IMR-90 (cell line): ENCODE results near the gene SPATA3. TPM values are rescaled to one million over a fixed set of nuclear protein-coding genes. Genes with fewer than 3 reads are reported as not detected.

ENCODE experiments used
- ATAC-seq: fragments of 200-7000 bp; cut with Tn5 transposase; 2 replicates; pipeline ENCODE4 v1.9.1; 2020; ENCODE audit warnings: low read depth, mild to moderate bottlenecking, moderate library complexity
- BruUV-seq: library from RNA; stranded (reverse); fragments of 400-500 nt; replicated peaks from 2 replicates; lab custom pipeline; 2021; lab: Mats Ljungman, UMichigan
- CTCF ChIA-PET: fragments of 300-600 bp; formaldehyde crosslinking; extraction: SDS; loops from one replicate; lab custom pipeline; 2021; ENCODE audit warnings: antibody characterized with exemption; lab: Yijun Ruan, JAX
- POLR2A ChIA-PET: fragments of 300-600 bp; sonication (Branson Sonifier 250); formaldehyde crosslinking; loops from one replicate; lab custom pipeline; 2022; ENCODE audit warnings: antibody characterized with exemption; ENCODE audit not compliant: unreplicated experiment; lab: Charles Lee
- DNase-seq: peaks from one replicate; pipeline ENCODE4 v3.0.0; 2013
- H2AFZ ChIP-seq: replicated peaks from 2 replicates; pipeline ENCODE3; 2013; ENCODE audit warnings: low read length, mild to moderate bottlenecking; ENCODE audit not compliant: poor library complexity
- H2AK5ac ChIP-seq: 2 replicates; pipeline ENCODE4 v1.6.1; 2013; ENCODE audit warnings: low read depth, low read length, inconsistent platforms
- H2AK9ac ChIP-seq: replicated peaks from 2 replicates; pipeline ENCODE3; 2013; ENCODE audit warnings: mild to moderate bottlenecking, low read depth, low read length, moderate library complexity; ENCODE audit not compliant: poor library complexity
- H2BK120ac ChIP-seq: 2 replicates; pipeline ENCODE4 v1.6.1; 2013; ENCODE audit warnings: low read depth, low read length, inconsistent platforms
- H2BK15ac ChIP-seq: 3 replicates; pipeline ENCODE4 v1.6.1; 2013; ENCODE audit warnings: low read depth, low read length, inconsistent platforms
- H2BK20ac ChIP-seq: 2 replicates; pipeline ENCODE4 v1.6.1; 2013; ENCODE audit warnings: low read depth, mild to moderate bottlenecking, inconsistent platforms, low read length, moderate library complexity
- H2BK5ac ChIP-seq: 2 replicates; pipeline ENCODE4 v1.6.1; 2013; ENCODE audit warnings: mild to moderate bottlenecking, low read depth, low read length, inconsistent platforms; ENCODE audit not compliant: poor library complexity, severe bottlenecking
- H3K14ac ChIP-seq: replicated peaks from 2 replicates; pipeline ENCODE4 v1.6.1; 2013; ENCODE audit warnings: low read depth, low read length, inconsistent platforms
- H3K18ac ChIP-seq: 2 replicates; pipeline ENCODE4 v1.6.1; 2013; ENCODE audit warnings: low read depth, low read length, control low read depth
- H3K23ac ChIP-seq: 2 replicates; pipeline ENCODE4 v1.6.1; 2013; ENCODE audit warnings: low read depth, low read length, inconsistent platforms
- H3K27ac ChIP-seq: 2 replicates; pipeline ENCODE4 v1.5.1; 2013; ENCODE audit warnings: mild to moderate bottlenecking, control low read depth, low read length; ENCODE audit not compliant: insufficient read depth
- H3K27me3 ChIP-seq: 2 replicates; pipeline ENCODE4 v1.6.1; 2013; ENCODE audit warnings: low read length; ENCODE audit not compliant: control insufficient read depth, insufficient read depth
- H3K36me3 ChIP-seq: 2 replicates; pipeline ENCODE4 v1.6.1; 2013; ENCODE audit warnings: low read length, mixed read lengths; ENCODE audit not compliant: control insufficient read depth, insufficient read depth
- H3K4ac ChIP-seq: 2 replicates; pipeline ENCODE4 v1.6.1; 2013; ENCODE audit warnings: low read depth, low read length, inconsistent platforms
- H3K4me1 ChIP-seq: 2 replicates; pipeline ENCODE4 v1.6.1; 2013; ENCODE audit warnings: low read length, mixed read lengths; ENCODE audit not compliant: control insufficient read depth, insufficient read depth
- H3K4me2 ChIP-seq: 2 replicates; pipeline ENCODE4 v1.6.1; 2013; ENCODE audit warnings: low read depth, mild to moderate bottlenecking, control low read depth, low read length, moderate library complexity
- H3K4me3 ChIP-seq: 2 replicates; pipeline ENCODE4 v1.5.1; 2013; ENCODE audit warnings: low read depth, mild to moderate bottlenecking, control low read depth, low read length, moderate library complexity; ENCODE audit not compliant: insufficient read depth
- H3K56ac ChIP-seq: 2 replicates; pipeline ENCODE4 v1.6.1; 2013; ENCODE audit warnings: low read length, inconsistent platforms; ENCODE audit not compliant: insufficient read depth; ENCODE audit errors: extremely low read depth
- H3K79me1 ChIP-seq, 2 experiments: 2 replicates each; pipeline ENCODE4 v1.6.1; 2013; ENCODE audit warnings: low read length in 2 of 2, inconsistent platforms in 1 of 2, low read depth in 1 of 2
- H3K9ac ChIP-seq: 2 replicates; pipeline ENCODE4 v1.6.1; 2013; ENCODE audit warnings: low read depth, low read length, control low read depth
- H3K9me1 ChIP-seq: 2 replicates; pipeline ENCODE4 v1.6.1; 2013; ENCODE audit warnings: low read length, inconsistent platforms; ENCODE audit not compliant: insufficient read depth
- H3K9me3 ChIP-seq: 2 replicates; pipeline ENCODE4 v1.6.1; 2013; ENCODE audit warnings: low read length; ENCODE audit not compliant: control insufficient read depth, insufficient read depth
- H4K20me1 ChIP-seq: 2 replicates; pipeline ENCODE4 v1.6.1; 2013; ENCODE audit warnings: low read length, inconsistent platforms; ENCODE audit not compliant: insufficient read depth
- H4K5ac ChIP-seq: 2 replicates; pipeline ENCODE4 v1.6.1; 2013; ENCODE audit warnings: mild to moderate bottlenecking, low read depth, low read length, control low read depth
- H4K8ac ChIP-seq, 2 experiments: 2 replicates each; pipeline ENCODE4 v1.6.1; 2013; ENCODE audit warnings: low read depth in 2 of 2, low read length in 2 of 2, control low read depth in 1 of 2, inconsistent platforms in 1 of 2
- H4K91ac ChIP-seq: 2 replicates; pipeline ENCODE4 v1.6.1; 2013; ENCODE audit warnings: low read depth, low read length, inconsistent platforms; ENCODE audit not compliant: insufficient read depth
- CHD1 ChIP-seq: IDR thresholded peaks from 2 replicates; pipeline ENCODE4 v1.6.1; 2012; ENCODE audit warnings: low read depth, low read length, improper control_type of control experiment
- CTCF ChIP-seq: conservative IDR thresholded peaks from 2 replicates; pipeline ENCODE4 v1.5.1; 2012; ENCODE audit warnings: mild to moderate bottlenecking, low read depth, low read length, improper control_type of control experiment
- MAZ ChIP-seq: IDR thresholded peaks from 2 replicates; pipeline ENCODE4 v1.6.1; 2012; ENCODE audit warnings: low read depth, mild to moderate bottlenecking, low read length, improper control_type of control experiment, moderate library complexity, borderline replicate concordance
- RFX5 ChIP-seq: IDR thresholded peaks from 2 replicates; pipeline ENCODE4 v1.8.0; 2012; ENCODE audit warnings: low read depth, mild to moderate bottlenecking, low read length, moderate library complexity
- SMC3 ChIP-seq: fragments of 150-350 bp; IDR thresholded peaks from 2 replicates; pipeline ENCODE4 v1.6.1; 2016; ENCODE audit warnings: low read depth, mild to moderate bottlenecking, antibody characterized with exemption, low read length, moderate library complexity
- USF2 ChIP-seq: fragments of 150-350 bp; IDR thresholded peaks from 2 replicates; pipeline ENCODE4 v1.6.1; 2017; ENCODE audit warnings: mild to moderate bottlenecking, antibody characterized with exemption, low read length, low read depth
- WGBS, 2 experiments: methylation state at CpG; one replicate each; pipeline versions ENCODE4 v1.1.5 to v1.1.7; 2013; ENCODE audit warnings: missing lambda C conversion rate in 2 of 2; ENCODE audit not compliant: insufficient read length in 1 of 2; ENCODE audit errors: extremely low coverage in 2 of 2; 5-methylcytosine and 5-hydroxymethylcytosine counted together
- dilution Hi-C: fragments of 300-500 bp; cut with HindIII; formaldehyde crosslinking; loops from one replicate; pipeline ENCODE4 v1.14.3; 2018; ENCODE audit warnings: low sequenced_read_pairs; ENCODE audit not compliant: unreplicated experiment
- in situ Hi-C: fragments of 300-500 bp; cut with MboI; formaldehyde crosslinking; loops from 3 replicates; pipeline ENCODE4 v1.14.3; 2019; ENCODE audit warnings: low sequenced_read_pairs, inconsistent platforms, mixed read lengths
- intact Hi-C: fragments of 100-400 bp; cut with micrococcal nuclease; formaldehyde crosslinking; loops from 2 replicates; pipeline ENCODE4 v1.10.0; 2022
- polyA plus RNA-seq, 3 experiments: library from polyadenylated mRNA; depleted of rRNA; stranded (reverse); fragments of >200 nt; gene quantifications; 2 replicates each; pipeline ENCODE4 v1.2.3, GENCODE V29; 2012; ENCODE audit warnings: low replicate concordance in 1 of 3
- total RNA-seq: library from RNA; depleted of rRNA; stranded (reverse); fragments of >200 nt; gene quantifications from 2 replicates; pipeline ENCODE4 v1.2.3, GENCODE V29; 2012

Gene SPATA3
- total and polyA plus RNA-seq, 2 of the 4 experiments (the other 2 are of a cell fraction), result not detected

DNA sequence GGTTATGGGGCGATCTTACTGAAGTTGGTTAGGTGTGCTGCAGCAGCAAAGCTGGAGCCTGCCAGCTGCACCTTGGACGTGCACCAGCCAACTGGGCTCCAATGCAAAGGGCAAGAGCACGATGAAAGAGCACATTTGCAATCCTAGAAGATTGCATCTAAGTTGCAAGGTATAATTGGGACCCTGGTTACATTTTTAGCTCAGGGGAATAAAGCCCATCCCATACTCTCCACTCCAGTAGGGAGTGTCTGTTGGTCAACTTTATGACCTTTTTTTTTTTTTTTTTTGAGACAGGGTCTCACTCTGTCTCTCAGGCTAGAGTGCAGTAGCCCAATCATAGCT is 48.7 kb upstream of the SPATA3 start:
- POLR2A ChIA-PET, result no interaction called here
- TF ChIP-seq MAZ (no peak), CHD1 (no peak), CTCF (no peak), SMC3 (no peak), RFX5 (no peak), USF2 (no peak)
- Histone ChIP-seq H3K36me3 (no peaks in the 10 kb centered on the region), H3K4me2 (no peak overlapping the region), H2BK15ac (no peak overlapping the region), H3K9ac (no peak overlapping the region), H4K91ac (no peak overlapping the region), H2BK20ac (no peak overlapping the region), H2AK9ac (no peak overlapping the region), H3K79me1 (no peaks in the 10 kb centered on the region), H3K27ac (no peak overlapping the region), H3K18ac (no peak overlapping the region), H3K4me1 (no peaks in the 10 kb centered on the region), H4K20me1 (no peaks in the 10 kb centered on the region), H3K9me3 (no peaks in the 10 kb centered on the region), H2AK5ac (no peak overlapping the region), H4K5ac (no peak overlapping the region), H3K14ac (no peak overlapping the region), H4K8ac (no peak overlapping the region), H2BK120ac (no peak overlapping the region), H3K56ac (no peak overlapping the region), H3K4me3 (no peak overlapping the region), H3K27me3 (peaks cover 20% of the 10 kb centered on the region), H2BK5ac (no peak overlapping the region), H3K23ac (no peak overlapping the region), H3K9me1 (no peaks in the 10 kb centered on the region), H3K4ac (no peak overlapping the region), H2AFZ (no peak overlapping the region)
- no TSS peak for BruUV-seq
- CTCF ChIA-PET, result interaction anchor here (0.6 kb wide), 1 partner anchor 47 kb away, joined by 5 read pairs; no protein-coding TSS in a partner anchor
- no peak for ATAC-seq
- no peak for DNase-seq
- intact Hi-C loops (no loop called here), dilution Hi-C loops (no loop called here), in situ Hi-C loops (no loop called here)
- no CpG with 5 or more reads among the region's 3 CpGs for WGBS, 2 experiments
